HepG2 (cell line): Measurements from ENCODE around the gene RECQL5. TPM values are rescaled to one million over a fixed set of nuclear protein-coding genes. Genes with fewer than 3 reads are reported as not detected.

Experiments
- EHMT2 ChIP-seq: fragments of 200-600 bp; sonication (generic); IDR thresholded peaks from 2 replicates; pipeline ENCODE4 v1.7.0; 2017; ENCODE audit warnings: antibody characterized with exemption, low read depth, low read length, borderline replicate concordance
- FOXC1 ChIP-seq: sonication (generic); formaldehyde crosslinking; IDR thresholded peaks from 2 replicates; pipeline ENCODE4 v1.8.0; 2022; ENCODE audit warnings: mild to moderate bottlenecking, missing genetic modification reagents, borderline replicate concordance
- GABPA ChIP-seq, 2 experiments: IDR thresholded peaks; 2 replicates each; pipeline ENCODE4 v1.6.1; 2011 to 2016; ENCODE audit warnings: low read depth in 2 of 2, low read length in 1 of 2, missing biosample characterization in 1 of 2, missing genetic modification characterization in 1 of 2
- HNRNPL ChIP-seq: fragments of 200-400 bp; formaldehyde crosslinking; IDR thresholded peaks from 2 replicates; pipeline ENCODE4 v1.6.1; 2017; ENCODE audit warnings: mild to moderate bottlenecking, low read depth, low read length
- POGZ ChIP-seq: sonication (generic); formaldehyde crosslinking; IDR thresholded peaks from 2 replicates; pipeline ENCODE4 v1.4.0; 2020; ENCODE audit warnings: mild to moderate bottlenecking, missing genetic modification reagents
- SKIL ChIP-seq: sonication (generic); formaldehyde crosslinking; IDR thresholded peaks from 2 replicates; pipeline ENCODE4 v1.8.0; 2022; ENCODE audit warnings: missing genetic modification reagents, mild to moderate bottlenecking, moderate library complexity, borderline replicate concordance
- TEAD3 ChIP-seq: optimal IDR thresholded peaks from 2 replicates; pipeline ENCODE3; 2016; ENCODE audit warnings: borderline replicate concordance
- TFDP1 ChIP-seq: IDR thresholded peaks from 2 replicates; pipeline ENCODE4 v1.6.1; 2016; ENCODE audit warnings: missing compliant biosample characterization, missing genetic modification reagents, borderline replicate concordance
- ZBTB8A ChIP-seq: sonication (generic); formaldehyde crosslinking; IDR thresholded peaks from 2 replicates; pipeline ENCODE4 v1.4.0; 2020; ENCODE audit warnings: mild to moderate bottlenecking, low read depth, missing genetic modification reagents, borderline replicate concordance
- ZFP1 ChIP-seq: IDR thresholded peaks from 2 replicates; pipeline ENCODE4 v1.6.1; 2016
- ZKSCAN1 ChIP-seq: fragments of 150-350 bp; IDR thresholded peaks from 2 replicates; pipeline ENCODE4 v1.6.1; 2014; ENCODE audit warnings: low read length
- ZNF431 ChIP-seq: sonication (generic); formaldehyde crosslinking; IDR thresholded peaks from 2 replicates; pipeline ENCODE4 v1.9.0; 2022; ENCODE audit warnings: missing genetic modification reagents, low read depth, mild to moderate bottlenecking, borderline replicate concordance
- ZNF44 ChIP-seq: sonication (generic); formaldehyde crosslinking; IDR thresholded peaks from 2 replicates; pipeline ENCODE4 v1.5.1; 2020; ENCODE audit warnings: mild to moderate bottlenecking, missing genetic modification reagents
- ZNF740 ChIP-seq: sonication (generic); formaldehyde crosslinking; IDR thresholded peaks from 2 replicates; pipeline ENCODE4 v1.4.0; 2020; ENCODE audit warnings: missing genetic modification reagents
- ZNF83 ChIP-seq: sonication (generic); formaldehyde crosslinking; IDR thresholded peaks from 2 replicates; pipeline ENCODE4 v1.4.0; 2020; ENCODE audit warnings: missing genetic modification reagents, mild to moderate bottlenecking, borderline replicate concordance
- polyA plus RNA-seq, 8 experiments: library from polyadenylated mRNA; depleted of rRNA in 3 of 8; stranded (reverse) in 7 of 8; unstranded in 1 of 8; fragments of >200 nt; fragmentation: Illumina TruSeq in 4 of 8; extraction: Trizol in 4 of 8; gene quantifications; 2 replicates each; pipeline versions ENCODE4 v1.2.1 to v1.2.3, GENCODE V29; 2011 to 2016; ENCODE audit warnings: low read depth in 4 of 8, missing spikeins in 1 of 8, mixed read lengths in 1 of 8; ENCODE audit not compliant: insufficient read depth in 1 of 8
- total RNA-seq, 5 experiments: library from RNA; depleted of rRNA; stranded (reverse); fragments of >200 nt; fragmentation: Illumina TruSeq; extraction: Trizol; gene quantifications; 2 replicates each; pipeline ENCODE4 v1.2.3, GENCODE V29; 2016; ENCODE audit warnings: low read depth in 1 of 5
- TF ChIP-seq, protein P1 (sequence below): sonication (generic); IDR thresholded peaks from 2 replicates; pipeline ENCODE4 v1.6.1; 2016; ENCODE audit warnings: low read depth, borderline replicate concordance
- TF ChIP-seq, protein P2 (sequence below): sonication (generic); formaldehyde crosslinking; IDR thresholded peaks from 2 replicates; pipeline ENCODE4 v1.4.0; 2020; ENCODE audit warnings: mild to moderate bottlenecking, missing genetic modification reagents
- TF ChIP-seq, protein P3 (sequence below): sonication (generic); formaldehyde crosslinking; IDR thresholded peaks from 2 replicates; pipeline ENCODE4 v1.4.0; 2020; ENCODE audit warnings: mild to moderate bottlenecking, missing genetic modification reagents
- TF ChIP-seq, protein P4 (sequence below): sonication (generic); formaldehyde crosslinking; IDR thresholded peaks from 2 replicates; pipeline ENCODE4 v1.4.0; 2020; ENCODE audit warnings: missing genetic modification reagents; ENCODE audit errors: not compliant biosample characterization

RECQL5 gene
- total and polyA plus RNA-seq, 2 of the 13 experiments (the other 11 are each of a cell fraction or from before 2014, with no cell fraction given): 27.7 to 32.0 TPM

DNA sequence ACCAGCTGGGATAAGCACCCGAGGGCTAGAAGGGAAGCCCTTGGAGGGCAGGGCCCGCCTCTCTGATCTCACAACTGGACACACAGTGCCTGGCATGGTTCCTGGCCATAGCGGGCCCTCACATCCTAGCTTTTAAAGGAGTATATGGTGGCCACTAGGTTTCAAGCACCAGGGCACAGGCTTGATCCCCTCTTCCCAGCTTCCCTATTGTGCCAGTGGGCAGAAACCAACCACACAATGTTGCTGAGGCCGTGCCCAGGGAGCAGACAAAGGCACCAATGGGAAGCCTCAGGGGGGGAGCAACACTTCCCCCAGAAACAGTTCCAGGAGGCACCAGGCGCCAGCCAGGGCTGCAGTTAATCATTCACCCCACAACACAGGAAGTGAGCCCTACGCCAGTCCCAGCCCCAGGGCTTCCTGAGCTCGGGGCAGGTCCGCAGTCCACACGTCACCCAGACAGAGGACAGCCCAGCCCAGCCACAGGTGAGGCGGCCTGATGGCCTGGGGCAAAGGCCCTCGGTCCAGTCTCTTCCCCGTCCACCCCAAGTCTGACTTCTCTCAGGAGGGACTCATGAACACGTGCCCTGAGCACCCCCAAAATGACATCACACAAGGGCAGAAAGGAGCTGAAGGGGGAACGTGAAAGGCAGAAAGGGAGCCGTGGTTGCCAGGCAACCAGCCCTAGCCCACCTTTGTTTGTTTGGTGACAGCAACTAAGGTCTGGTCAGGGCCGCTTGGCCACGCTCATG is 20.9 kb downstream of the RECQL5 start (continued):
- peak; percentile 97 for TF ChIP-seq ZNF44
- peak; percentile 8; the same call in 1 of the 2 replicates for TF ChIP-seq ZKSCAN1
- TF ChIP-seq ZFP1 (CRISPR knock-in tag): peak; percentile 86; the same call in 1 of the 2 replicates
- peak; percentile 59; the same call in 1 of the 2 replicates for TF ChIP-seq ZNF740
- peak; percentile 44; the same call in 1 of the 2 replicates for TF ChIP-seq TFDP1
- TF ChIP-seq ZBTB8A (CRISPR knock-in tag): no peak
- TF ChIP-seq, protein P1, sequence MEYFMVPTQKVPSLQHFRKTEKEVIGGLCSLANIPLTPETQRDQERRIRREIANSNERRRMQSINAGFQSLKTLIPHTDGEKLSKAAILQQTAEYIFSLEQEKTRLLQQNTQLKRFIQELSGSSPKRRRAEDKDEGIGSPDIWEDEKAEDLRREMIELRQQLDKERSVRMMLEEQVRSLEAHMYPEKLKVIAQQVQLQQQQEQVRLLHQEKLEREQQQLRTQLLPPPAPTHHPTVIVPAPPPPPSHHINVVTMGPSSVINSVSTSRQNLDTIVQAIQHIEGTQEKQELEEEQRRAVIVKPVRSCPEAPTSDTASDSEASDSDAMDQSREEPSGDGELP: peak; percentile 7; the same call in 1 of the 2 replicates
- TF ChIP-seq, protein P2, sequence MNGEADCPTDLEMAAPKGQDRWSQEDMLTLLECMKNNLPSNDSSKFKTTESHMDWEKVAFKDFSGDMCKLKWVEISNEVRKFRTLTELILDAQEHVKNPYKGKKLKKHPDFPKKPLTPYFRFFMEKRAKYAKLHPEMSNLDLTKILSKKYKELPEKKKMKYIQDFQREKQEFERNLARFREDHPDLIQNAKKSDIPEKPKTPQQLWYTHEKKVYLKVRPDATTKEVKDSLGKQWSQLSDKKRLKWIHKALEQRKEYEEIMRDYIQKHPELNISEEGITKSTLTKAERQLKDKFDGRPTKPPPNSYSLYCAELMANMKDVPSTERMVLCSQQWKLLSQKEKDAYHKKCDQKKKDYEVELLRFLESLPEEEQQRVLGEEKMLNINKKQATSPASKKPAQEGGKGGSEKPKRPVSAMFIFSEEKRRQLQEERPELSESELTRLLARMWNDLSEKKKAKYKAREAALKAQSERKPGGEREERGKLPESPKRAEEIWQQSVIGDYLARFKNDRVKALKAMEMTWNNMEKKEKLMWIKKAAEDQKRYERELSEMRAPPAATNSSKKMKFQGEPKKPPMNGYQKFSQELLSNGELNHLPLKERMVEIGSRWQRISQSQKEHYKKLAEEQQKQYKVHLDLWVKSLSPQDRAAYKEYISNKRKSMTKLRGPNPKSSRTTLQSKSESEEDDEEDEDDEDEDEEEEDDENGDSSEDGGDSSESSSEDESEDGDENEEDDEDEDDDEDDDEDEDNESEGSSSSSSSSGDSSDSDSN: peak; percentile 94
- peak; percentile 81; the same call in 1 of the 2 replicates for TF ChIP-seq ZNF83 (CRISPR knock-in tag)
- no peak for TF ChIP-seq EHMT2
- TF ChIP-seq GABPA (IDR thresholded peaks at IDR 0.05; ENCODE audit: low read depth, low read length): peak; percentile 50; the same call in 1 of the 2 replicates
- TF ChIP-seq GABPA (CRISPR knock-in tag; IDR thresholded peaks at IDR 0.05; ENCODE audit: low read depth): peak; percentile 86
- TF ChIP-seq, protein P3, sequence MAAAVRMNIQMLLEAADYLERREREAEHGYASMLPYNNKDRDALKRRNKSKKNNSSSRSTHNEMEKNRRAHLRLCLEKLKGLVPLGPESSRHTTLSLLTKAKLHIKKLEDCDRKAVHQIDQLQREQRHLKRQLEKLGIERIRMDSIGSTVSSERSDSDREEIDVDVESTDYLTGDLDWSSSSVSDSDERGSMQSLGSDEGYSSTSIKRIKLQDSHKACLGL (CRISPR knock-in tag): peak; percentile 93
- TF ChIP-seq, protein P4, sequence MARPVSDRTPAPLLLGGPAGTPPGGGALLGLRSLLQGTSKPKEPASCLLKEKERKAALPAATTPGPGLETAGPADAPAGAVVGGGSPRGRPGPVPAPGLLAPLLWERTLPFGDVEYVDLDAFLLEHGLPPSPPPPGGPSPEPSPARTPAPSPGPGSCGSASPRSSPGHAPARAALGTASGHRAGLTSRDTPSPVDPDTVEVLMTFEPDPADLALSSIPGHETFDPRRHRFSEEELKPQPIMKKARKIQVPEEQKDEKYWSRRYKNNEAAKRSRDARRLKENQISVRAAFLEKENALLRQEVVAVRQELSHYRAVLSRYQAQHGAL (CRISPR knock-in tag): peak; percentile 27
- TF ChIP-seq HNRNPL: peak; percentile 99
- TF ChIP-seq ZNF431 (CRISPR knock-in tag): no peak; the same call in 1 of the 2 replicates
- TF ChIP-seq SKIL: 0 out of 2 replicates have a peak, but pooled peaks have one; percentile 15
- TF ChIP-seq FOXC1 (CRISPR knock-in tag): 0 out of 2 replicates have a peak, but pooled peaks have one; percentile 46
- peak; percentile 41 for TF ChIP-seq TEAD3 (CRISPR knock-in tag)
- TF ChIP-seq POGZ (CRISPR knock-in tag): 0 out of 2 replicates have a peak, but pooled peaks have one; percentile 51
